Activated naive CD4-positive, alpha-beta T cell treated with Interleukin-2 at 50 U/mL for 16 hours (primary cell): ENCODE data around the gene FMOD.

Experiments
- DNase-seq: peaks from one replicate; pipeline ENCODE4 v3.0.0-alpha.2; 2020

FMOD gene

DNA sequence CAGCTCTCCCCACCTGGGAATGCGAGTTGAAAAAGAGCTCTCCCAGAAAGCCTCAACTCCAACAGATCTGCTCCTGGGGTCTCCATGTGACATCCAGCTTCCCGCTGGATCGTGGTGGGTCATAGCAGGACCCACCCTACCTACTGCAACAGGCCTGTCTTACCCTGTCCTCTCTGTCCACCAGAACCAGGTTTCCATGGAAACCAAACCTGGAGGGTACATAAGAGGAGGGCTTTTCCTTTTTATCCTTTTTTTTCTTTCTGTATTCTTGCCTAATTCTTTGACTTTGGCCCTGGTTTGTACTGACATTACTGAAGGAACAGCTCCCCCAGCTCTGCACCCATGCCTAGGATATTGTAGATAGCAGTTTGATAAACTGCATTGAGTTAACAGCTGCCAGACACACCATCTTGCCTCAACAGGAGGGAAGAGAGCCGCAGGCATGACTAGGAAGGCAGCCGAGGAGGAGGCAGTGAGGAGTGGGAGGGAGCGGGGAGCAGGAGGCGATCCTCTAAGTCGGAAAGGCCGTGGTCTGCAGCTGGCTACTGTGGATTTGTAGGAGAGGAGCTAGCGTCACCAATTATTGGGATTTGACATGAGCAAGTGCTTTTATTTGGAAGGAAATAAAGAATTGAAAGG, 9.7 kb upstream of the FMOD start:
- no peak for DNase-seq

DNA sequence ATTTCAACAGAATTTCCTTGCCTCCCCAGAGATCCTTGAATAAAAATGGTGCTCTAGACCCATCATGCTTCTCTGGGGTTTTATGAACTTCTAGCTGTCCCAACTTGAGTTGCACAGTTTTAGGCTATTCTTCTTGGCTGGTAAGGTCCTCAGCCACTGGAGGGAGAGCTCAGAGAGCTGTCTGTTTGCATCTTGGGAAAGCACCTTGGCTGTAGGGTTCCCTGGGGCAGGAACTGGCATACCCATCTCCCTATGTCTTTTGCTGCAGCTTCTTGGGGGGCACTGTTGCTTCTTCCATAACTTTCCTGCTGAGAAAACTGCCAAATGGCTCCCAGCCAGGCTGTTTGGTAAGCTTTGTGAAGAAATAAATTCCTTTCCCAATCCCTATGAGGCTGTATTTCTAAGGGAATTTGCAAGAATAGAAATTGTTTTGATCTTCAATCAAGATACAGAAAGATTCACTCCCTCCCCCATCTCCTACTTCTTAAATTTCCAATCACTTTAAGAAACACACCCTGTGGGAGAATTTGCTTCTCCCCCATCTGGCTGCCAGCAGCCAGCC, 8.2 kb upstream of the FMOD start:
- DNase-seq, result no peak

DNA sequence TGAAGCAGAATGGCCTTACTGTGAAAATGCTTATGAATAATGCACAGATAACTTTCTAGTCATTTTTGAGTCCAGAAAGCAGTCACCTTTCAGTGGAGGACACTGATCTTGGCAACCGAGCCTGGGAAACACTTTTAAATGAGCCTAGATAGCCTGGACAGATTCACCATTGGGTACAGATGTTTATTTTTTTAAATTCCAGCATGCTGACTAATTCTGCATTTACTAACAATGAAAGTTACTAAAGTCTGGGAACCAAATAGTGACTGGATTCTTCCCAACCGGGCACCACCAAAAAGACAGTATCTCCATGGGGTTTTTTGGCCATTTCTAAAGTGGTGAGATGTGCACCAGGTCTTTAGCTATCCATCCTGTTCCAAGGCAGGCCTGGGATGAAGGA, 3.3 kb upstream of the FMOD start:
- no peak for DNase-seq

DNA sequence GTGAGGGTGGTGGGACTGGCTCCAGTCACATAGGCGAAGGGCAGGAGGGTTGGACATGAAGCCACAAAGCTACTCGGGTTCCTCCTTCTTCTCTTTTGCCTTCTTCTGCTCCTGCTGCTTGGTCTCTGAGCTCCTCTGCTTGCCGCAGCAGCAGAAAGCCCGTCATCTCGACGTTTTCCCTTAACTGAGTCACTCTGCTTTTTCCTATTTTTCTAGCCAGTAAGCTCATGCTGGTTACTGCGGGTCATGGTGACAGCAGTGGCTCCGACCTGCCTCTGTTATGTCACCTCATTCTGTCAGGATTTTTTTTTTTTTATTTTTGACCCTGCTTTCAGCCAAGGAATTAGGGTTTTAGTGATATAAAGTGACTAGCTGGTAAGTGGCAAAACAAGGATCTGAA, 2.6 kb upstream of the FMOD start:
- no peak for DNase-seq

DNA sequence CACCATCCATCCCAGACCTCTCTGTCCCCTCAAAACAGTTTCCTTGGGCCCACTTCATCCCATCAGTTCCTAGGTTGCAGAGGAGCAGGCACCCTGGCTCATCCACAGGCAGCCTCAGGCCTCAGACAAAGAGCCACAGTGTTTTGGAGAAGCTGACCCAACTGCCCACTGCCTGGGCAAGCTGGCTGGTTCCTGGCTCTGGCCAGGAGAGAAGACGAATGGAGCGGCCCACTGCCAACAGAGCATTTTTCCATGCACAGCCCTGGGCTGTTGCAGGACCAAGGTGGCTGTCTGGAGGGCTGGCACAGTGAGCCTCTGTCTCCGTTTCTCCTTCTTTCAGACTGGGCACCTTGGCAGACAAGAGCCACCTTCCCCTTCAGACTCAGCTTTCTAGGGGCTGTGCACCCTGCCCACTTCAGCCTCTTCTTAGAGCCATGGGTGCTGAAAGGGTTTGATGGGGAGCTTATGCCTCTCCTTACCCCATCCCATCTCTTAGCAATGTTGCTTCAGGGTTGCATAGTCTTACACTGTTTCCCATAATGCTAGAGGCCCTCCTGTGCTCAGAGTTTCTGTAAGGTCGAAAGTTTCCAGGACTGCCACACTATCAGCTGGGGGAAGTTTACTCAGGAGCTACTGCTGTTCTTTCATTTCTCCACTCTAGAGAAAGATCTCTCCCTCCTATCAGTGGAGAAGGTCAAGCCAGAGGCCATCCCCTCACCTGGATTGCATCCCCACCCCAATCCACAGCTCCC, 973 bp downstream of the FMOD start:
- DNase-seq, result no peak

DNA sequence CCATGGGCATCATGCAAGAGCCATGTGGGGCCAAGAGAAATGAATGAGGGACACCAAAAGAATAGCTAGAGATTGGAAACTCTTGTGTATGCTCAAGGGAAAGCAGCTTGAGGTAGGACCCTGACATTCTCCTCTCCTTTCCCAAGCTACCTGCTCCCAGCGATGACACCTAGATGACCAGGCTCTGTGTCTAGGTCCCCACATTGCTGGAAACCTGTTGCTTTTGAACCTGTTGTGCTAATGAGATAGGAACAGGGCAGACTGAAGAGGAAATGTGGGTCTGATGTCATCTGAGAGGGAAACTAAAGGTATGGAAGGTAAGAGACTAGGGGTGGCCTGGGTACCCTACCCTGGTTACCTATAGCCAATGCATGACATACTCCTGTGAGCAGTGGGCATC, 1.8 kb downstream of the FMOD start:
- DNase-seq, result no peak

DNA sequence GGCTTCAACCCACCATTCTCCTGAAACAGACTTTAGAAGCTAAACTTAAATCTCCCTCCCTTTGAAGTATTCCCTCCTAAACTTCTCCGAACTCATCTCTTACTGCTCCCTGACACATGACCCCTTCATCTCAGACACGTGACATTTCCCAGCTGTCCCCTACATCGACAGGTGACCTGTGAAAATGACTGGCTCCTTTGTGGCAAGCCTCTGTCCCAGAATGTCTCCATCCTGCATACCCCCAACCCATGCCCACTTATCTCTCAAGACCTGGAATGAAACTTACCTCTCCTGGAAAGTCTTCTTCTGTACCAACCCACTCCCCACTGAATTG, 4.2 kb downstream of the FMOD start:
- no peak for DNase-seq

DNA sequence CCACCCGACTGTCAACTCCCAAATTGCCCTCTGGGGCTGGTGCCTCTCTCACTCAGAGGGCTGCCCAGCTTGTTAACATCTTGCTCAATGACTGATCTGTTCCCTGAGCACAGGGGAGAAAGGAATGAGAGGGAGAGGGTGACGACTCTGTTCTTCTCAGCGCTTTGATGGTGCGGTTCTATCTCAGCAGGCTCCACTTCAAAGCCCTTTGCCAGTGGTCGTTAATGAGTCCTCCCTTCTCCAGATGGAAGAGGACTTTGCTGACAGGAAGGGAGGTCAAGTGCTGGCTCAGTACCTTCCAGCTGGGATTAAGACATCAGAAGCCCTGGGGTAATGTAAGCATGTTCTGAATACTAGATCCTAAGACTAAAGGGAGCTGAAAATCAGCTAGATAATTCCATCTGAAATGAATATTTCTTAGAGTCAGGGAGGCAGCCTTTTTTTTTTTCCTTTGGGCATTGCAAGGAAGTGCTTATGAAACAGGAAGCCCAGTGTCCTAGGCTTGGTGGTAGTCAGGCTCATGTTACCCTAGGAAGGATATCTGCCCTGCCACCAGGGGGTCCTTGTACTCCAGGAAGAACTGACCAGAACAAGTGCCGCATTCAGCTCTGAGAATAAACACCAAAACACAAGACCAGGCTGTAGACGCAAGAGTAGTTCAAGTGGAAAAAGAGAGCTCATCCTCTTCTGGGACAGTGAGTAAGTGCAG, 4.7 kb downstream of the FMOD start:
- DNase-seq, result no peak

DNA sequence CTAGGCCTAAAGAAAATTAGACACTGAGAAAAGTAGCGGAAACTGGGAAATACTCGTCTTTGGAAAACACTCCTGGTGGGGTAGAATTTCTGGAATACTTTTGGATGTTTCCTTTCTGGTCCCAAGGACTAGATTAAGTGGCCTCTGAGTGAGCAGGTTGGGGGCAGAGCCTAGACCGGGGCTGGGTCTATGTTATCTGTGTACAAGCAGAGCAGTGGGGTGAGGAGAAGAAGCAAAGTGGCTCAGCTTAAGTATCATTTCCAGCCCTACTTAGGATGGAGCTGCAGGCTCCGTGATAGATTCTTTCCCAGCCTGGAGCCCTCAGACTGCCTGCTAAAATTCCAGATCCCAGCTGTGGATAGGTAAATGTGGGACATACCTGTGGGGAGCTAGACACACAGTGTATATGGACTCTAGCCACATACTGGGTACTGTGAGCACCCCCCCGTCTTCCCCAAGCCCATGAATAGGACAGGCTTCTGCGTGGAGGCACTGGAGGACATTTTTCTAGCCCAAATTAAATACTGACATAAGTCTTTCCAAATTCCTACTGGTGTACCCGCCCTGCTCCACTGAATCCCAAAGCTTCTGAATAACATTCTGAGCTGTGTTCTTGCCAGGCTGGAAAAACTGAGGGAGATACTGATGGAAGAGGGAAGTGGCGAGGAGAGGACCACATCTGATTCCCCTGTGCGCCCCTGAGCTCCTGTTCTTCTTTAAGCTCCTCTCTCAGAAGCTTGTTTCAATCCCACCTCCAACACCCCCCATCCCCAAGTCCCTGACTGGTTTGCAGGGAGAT, 6.8 kb downstream of the FMOD start:
- no peak for DNase-seq

DNA sequence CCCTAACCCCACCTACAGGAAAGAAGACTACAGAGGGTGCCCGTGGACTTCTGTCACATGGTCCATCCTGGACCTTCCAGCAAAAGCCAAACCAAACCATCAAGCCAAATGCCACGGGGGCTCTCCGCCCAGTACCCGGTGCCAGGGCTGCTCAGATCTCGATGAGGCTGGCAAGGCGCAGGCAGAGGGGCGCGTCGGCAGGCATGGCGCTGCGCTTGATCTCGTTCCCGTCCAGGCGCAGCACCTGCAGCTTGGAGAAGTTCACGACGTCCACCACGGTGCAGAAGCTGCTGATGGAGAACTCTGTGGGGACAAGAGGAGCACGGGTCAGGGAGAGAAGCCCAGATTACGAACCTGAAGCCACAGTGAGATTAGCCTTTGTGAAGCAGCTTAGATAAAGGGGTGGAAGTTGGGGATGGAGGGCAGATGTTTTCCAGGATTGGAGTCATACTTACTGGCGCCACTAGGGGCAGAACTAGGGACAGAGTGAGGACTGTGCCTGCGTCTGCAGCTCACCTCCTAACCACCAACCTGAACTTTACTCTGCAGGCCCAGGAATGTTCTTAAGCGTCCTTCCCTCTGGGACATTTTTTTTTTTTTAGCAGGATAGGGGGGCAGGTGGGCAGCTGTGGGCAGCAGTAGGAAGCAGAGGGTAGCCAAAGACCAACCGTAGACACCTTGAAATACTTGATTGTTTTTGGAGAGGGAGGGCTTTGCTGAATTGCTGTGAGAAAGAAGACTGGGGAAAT, 8.6 kb downstream of the FMOD start:
- peak; percentile 51 for DNase-seq

DNA sequence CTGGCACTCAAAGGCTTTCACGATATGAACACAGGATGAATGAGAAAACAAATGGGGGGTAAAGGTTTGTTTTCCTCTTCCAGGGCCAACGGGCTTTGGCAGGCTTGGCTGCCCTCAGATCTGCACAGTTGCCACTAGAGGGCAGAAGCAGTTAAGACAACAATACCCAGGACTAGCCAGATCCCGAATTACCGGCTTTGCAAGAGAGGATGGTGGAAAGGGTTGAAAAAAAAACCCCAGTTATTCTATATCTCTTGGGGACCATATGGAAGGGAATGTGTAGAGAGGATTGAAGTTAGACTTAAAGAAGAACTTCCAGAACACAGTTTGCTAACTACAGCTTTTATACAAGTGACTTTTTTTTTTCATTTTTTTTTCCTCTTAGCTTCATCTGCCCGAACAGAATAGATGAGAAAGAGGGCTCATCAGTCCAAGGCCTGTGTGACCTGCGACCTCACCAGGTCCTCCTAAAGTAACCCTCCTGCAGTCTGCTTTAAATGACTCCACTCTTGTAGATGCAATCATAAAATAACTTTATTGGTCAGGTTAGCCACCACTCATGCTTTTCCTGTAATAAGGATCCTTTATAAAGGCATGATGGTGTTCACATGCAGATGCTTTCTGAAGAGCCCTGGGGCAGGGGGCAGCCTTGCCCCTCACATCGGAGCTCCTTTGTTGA, 10.7 kb downstream of the FMOD start:
- DNase-seq, result peak; percentile 59

DNA sequence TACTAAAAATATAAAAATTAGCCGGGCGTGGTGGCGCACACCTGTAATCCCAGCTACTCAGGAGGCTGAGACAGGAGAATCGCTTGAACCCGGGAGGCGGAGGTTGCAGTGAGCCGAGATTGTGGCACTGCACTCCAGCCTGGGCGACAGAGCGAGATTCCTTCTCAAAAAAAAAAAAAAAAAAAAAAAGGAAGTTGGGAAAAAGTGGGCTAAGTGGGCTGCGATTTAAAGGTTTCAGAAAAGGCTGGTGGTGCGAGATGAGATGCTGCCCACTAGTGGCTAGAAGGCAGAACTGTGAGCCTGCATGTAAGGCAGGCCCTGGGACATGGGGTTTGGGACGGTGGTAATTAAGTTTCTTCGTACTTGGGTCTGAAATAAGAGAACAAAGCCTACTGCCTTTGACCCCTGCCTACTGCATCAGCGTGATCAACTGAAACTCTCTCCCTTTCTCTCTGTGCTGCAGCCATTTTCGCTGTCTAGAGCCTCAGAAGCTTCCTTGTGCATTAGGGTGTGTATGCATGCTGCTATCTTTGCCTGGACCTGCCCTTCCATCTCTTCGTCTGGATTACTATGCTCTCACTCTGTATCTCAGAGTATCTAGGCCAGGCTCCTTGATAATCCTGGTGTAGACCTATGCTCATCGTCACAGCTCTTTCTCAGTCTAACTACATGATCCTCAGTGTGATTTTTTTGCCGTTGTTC, 12.4 kb downstream of the FMOD start:
- DNase-seq, result peak; percentile 64

DNA sequence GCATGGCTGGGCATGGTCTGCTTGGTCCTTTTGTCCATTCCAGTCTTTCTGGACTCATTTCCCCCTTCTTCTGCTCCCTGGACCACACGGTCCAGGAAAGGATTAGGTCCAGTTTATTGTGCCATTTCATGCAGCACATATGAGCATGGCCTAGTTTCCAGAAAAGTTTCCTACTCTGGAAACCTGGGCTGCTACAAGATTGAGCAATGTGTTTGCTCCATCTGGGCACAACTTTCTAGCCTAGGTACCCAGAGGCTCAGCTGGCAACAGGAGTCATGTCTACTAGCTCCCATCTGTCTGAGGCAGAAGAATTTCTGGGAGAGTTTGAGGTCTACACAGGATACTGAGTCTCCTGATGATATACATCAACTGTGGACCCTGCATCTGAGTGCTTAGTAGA, 14.8 kb downstream of the FMOD start:
- no peak for DNase-seq

DNA sequence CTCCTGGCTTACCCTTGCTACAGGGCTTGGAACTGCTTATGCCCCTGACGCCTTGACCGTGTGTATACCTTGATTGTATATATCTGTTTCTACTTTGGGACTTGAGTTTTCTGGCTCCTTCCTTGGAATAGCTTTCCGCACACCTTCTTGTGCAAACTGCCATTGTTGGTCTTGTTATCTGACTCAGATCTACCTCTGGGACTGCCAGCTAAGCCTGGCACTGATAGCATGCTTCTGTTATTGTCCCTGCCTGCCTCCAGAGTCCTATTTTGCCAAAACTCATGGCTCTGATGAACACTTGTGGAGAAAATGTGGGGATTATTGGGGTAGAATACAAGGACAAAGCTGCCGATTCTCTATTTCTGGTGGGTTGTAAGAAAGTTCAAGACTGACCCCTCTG, 15.4 kb downstream of the FMOD start:
- DNase-seq, result no peak

DNA sequence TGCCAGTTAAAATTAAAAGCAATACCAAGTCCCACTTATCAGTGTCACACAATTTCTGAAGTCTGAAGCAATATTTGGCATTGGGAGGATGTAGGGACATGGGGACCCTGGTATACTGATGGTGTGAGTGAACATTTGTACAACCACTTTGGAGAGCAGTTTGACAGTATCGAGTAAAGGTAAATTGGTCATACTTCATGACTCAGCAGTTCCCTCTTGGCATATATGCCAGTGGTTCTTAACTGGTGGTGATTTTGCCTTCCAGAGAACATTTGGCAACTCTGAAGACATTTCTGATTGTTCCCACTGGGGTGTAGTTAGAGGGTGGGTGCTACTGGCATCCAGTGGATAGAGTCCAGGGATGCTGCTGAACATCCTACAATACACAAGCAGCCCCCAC, 19.7 kb downstream of the FMOD start:
- DNase-seq, result no peak

DNA sequence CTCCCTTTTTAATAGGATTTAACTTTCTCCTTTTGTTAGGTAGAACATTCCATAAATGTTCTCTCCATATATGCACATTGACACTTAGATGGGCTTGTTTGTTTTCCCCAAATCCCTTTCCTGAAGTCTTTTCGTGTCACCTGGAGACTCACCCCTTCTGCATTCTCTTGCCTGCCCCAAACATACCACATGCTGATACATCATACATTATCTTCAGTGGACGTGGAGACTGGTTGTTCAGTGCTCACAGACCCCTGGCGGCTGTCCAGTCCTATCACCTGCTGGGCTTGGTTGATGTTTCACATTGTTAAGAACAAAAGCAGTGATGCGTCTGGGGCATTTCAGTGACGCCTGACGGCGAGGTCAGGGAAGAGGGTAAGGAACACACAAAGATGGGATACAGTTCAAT, 22.2 kb downstream of the FMOD start:
- DNase-seq, result no peak

DNA sequence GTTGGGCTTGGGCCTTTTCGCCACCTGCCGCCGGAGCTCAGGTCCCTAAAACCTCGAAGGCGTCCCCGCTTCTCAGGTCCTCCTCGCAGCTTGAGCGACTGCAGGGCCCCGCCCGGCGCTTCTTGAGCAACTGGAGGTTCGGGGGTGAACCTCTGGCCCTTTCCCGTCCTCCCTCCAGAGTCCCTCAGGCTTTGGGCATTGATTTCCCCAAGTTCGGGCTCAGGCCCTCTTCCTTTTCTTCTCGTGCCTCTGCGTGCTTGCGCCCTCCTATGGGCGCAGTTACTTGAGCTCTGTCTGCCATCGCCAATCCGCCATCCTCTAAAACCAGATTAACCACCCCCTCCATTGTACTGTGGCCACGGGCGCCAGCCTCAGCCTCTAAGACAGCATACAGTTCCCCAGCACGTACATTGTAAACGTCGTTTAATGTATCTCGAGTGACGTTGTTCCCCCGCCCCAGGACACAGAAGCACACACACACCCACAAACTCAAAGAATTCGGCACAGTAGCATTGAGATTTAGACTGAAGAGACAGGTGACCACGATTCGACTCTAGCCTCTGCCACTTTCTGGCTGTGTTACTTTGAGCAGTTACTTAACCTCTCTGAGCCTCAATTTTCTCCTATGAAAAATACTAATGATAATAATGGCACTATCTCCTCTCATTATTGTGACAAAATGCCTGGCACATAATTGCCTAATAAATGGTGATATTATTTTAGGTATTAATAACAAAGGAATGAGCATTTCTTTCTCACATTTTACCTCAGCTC, 23.1 kb downstream of the FMOD start:
- DNase-seq, result peak; percentile 66

DNA sequence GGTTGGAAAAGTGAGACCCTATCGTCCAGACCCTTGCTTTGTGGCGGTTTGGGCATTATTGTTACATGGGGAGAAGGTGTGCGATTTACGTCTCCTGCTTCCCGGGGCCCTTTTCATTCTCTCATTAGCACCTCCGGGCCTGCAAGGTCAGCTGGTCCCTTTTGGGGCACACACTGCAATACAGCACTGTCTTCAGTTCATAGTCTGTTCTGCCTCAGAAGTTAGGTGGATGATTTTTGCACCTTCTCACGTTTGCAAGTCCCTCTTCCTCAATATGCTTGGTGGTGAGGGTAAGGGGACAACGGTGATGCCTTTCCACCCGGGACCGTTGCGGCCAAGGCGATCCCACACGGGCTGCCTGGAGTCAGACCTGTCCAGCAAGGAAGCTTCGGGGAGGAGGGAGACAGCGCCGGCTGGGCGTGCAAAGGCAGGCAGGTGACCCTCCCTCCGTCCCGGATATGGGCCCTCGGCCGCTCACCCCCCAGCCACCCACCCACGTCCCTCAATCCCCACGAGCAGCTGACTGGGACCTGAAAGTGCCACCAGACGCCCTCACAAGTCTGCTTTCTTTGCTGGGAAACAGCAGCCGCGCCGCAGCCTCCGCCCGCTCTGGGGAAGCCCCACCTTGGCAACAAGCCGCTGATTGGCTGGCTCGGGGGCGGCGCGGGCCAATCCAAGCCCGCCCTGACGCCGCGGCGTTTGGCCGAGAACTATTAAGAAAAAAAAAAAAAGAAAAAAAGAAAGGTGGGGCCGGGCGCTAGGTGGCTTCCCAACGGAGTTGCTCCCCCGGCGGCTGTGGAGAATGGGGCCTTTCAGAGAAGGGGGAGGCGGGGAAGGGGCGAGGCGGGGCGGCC, 23.9 kb downstream of the FMOD start:
- peak; percentile 95 for DNase-seq

DNA sequence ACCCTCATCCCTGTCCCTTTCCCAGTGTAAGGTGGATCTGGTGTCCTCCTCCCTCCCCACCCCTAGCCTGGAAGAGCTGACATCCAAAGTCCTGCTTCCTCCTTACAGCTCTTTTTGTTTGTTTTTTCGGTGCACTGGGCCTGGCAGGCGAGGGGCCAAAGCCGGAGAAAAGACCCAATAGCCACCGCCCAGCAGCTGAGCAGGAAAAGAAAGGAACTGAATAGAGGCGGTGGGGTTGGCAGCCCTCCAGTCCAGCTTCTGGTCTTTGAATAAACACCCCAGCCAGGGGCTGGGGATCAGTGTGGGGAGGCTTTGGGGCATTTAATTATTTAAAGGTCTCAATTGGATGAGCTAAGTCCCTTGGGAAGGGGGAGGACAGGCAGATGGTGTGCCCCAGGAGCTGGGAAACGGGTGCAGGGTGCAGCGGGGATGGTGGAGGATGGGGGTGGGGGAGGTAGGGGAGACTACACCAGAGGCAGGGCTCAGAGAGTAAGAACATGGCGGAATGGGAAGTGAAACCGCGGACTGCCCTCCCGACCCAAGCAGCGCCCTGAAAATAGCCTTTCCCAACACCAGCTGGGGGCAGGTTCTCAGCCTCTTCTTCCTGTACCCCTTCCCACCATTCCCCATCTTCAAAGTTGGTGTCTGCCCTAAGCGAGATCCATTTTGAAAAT, 25.4 kb downstream of the FMOD start:
- DNase-seq, result no peak
